ENCODE measurements around the gene JAML. TPM values are rescaled to one million over a fixed set of nuclear protein-coding genes. Genes with fewer than 3 reads are reported as not detected.

The JAML gene
- total and polyA plus RNA-seq, 11 donors: 0.90 to 18.4 (median 1.6) TPM

- Histone ChIP-seq H3K9me3 (no peaks in the 10 kb centered on the region), H3K4me1 (peaks cover 0 to 75% (median 0%) of the 10 kb centered on the region in 12 donors), H3K27me3 (peaks cover 0 to 5% (median 0%) of the 10 kb centered on the region in 9 donors), H3K4me3 (peak overlapping the region in 7 of 12 donors; percentile 10 to 57 (median 32)), H3K27ac (peak overlapping the region in 2 of 12 donors; percentile 17 to 93), H3K36me3 (no peaks in the 10 kb centered on the region)
- intact Hi-C loops (cut with DNase I): no loop called here
- no peak for TF ChIP-seq CTCF (IDR thresholded peaks at IDR 0.05)
- TF ChIP-seq POLR2A (IDR thresholded peaks at IDR 0.05): no peak
- WGBS, 4 donors: 83 to 89% (median 84%) methylated on average over 2 of the region's 2 CpGs
- DNase-seq (no peak), ATAC-seq (no peak)
Observed at GRCh38 chr11:118223570-118223969, 1.2 kb downstream of the JAML start.

GRCh38 chr11:118222437-118222836, 2.4 kb downstream of the JAML start:
- Histone ChIP-seq H3K4me1 (peaks cover 0 to 73% (median 0%) of the 10 kb centered on the region in 12 donors), H3K9me3 (no peaks in the 10 kb centered on the region), H3K27me3 (peaks cover 0 to 5% (median 0%) of the 10 kb centered on the region in 9 donors), H3K36me3 (no peaks in the 10 kb centered on the region), H3K27ac (peak overlapping the region in 1 of 12 donors; percentile 3), H3K4me3 (peak overlapping the region in 1 of 12 donors; percentile 57)
- WGBS, 4 donors: 56 to 77% (median 64%) methylated on average over 4 of the region's 4 CpGs
- ATAC-seq (no peak), DNase-seq (no peak)
- TF ChIP-seq CTCF (IDR thresholded peaks at IDR 0.05) (no peak), POLR2A (IDR thresholded peaks at IDR 0.05) (no peak)
- intact Hi-C loops (cut with DNase I): no loop called here

- H3K4me3 ChIP-seq: peak overlapping the region in 1 of 12 donors; percentile 57
- 80 to 87% (median 82%) methylated on average over 5 of the region's 5 CpGs for WGBS, 4 donors
- no peak for DNase-seq
- H3K27me3 ChIP-seq: peaks cover 0 to 5% (median 0%) of the 10 kb centered on the region in 9 donors
- no peaks in the 10 kb centered on the region for H3K36me3 ChIP-seq
- no peak for TF ChIP-seq CTCF (IDR thresholded peaks at IDR 0.05)
- no peak for TF ChIP-seq POLR2A (IDR thresholded peaks at IDR 0.05)
- H3K4me1 ChIP-seq: peaks cover 0 to 74% (median 0%) of the 10 kb centered on the region in 12 donors
- H3K27ac ChIP-seq: peak overlapping the region in 1 of 12 donors; percentile 46
- no peak for ATAC-seq
- no peaks in the 10 kb centered on the region for H3K9me3 ChIP-seq
- intact Hi-C loops (cut with DNase I): no loop called here
Observed at GRCh38 chr11:118221419-118221818, 3.4 kb downstream of the JAML start.

- Histone ChIP-seq H3K4me1 (peaks cover 0 to 76% (median 0%) of the 10 kb centered on the region in 12 donors), H3K27ac (peak overlapping the region in 1 of 12 donors; percentile 46), H3K9me3 (no peaks in the 10 kb centered on the region), H3K27me3 (peaks cover 0 to 5% (median 0%) of the 10 kb centered on the region in 9 donors), H3K4me3 (peak overlapping the region in 1 of 12 donors; percentile 10), H3K36me3 (no peaks in the 10 kb centered on the region)
- intact Hi-C loops (cut with DNase I): no loop called here
- ATAC-seq: peak in 2 of 4 donors; percentile 31 to 32
- WGBS, 4 donors: 64 to 73% (median 68%) methylated on average over 1 of the region's 1 CpG
- no peak for DNase-seq
- TF ChIP-seq POLR2A (IDR thresholded peaks at IDR 0.05): no peak
- no peak for TF ChIP-seq CTCF (IDR thresholded peaks at IDR 0.05)
Observed at GRCh38 chr11:118219732-118220131, 5.1 kb downstream of the JAML start.

All from heart left ventricle (tissue), 16 donors.